HG03108 (cell line): ENCODE results near the gene THBS4.

Experiments used
- ATAC-seq: cut with Tn5 transposase; IDR thresholded peaks from one replicate; pipeline ENCODE4 v1.9.1; 2021; ENCODE audit warnings: moderate library complexity; ENCODE audit not compliant: unreplicated experiment

The THBS4 gene

GRCh38 chr5:80034962-80035821 lies at the start of gene THBS4:
THBS4 (plus strand) TSS chr5:80035348; CDS start chr5:80035538, 190 bp downstream.
- no peak for ATAC-seq

GRCh38 chr5:79986260-79986659 lies 48.9 kb upstream of the THBS4 start:
- no peak for ATAC-seq

- ATAC-seq, result peak; percentile 45
These were observed 44.9 kb upstream of the THBS4 start for GRCh38 chr5:79990205-79990597.

- ATAC-seq, result peak; percentile 87
These were observed 44.3 kb upstream of the THBS4 start, which contains the start of gene MTX3 for GRCh38 chr5:79990598-79991507. MTX3 (minus strand) TSS chr5:79991262; CDS start chr5:79991238, 24 bp downstream.

- no peak for ATAC-seq
These were observed 42.1 kb upstream of the THBS4 start for GRCh38 chr5:79992891-79993657.

GRCh38 chr5:79999722-80000121 lies 35.4 kb upstream of the THBS4 start:
- no peak for ATAC-seq

- ATAC-seq, result no peak
These were observed 32.5 kb upstream of the THBS4 start for GRCh38 chr5:80002677-80003076.

- no peak for ATAC-seq
These were observed 26.0 kb upstream of the THBS4 start for GRCh38 chr5:80008995-80009765.

GRCh38 chr5:80010754-80011392 lies 24.3 kb upstream of the THBS4 start:
- no peak for ATAC-seq

- no peak for ATAC-seq
These were observed 10.1 kb upstream of the THBS4 start for GRCh38 chr5:80025069-80025468.

GRCh38 chr5:80026841-80027240 lies 8.3 kb upstream of the THBS4 start:
- ATAC-seq, result no peak

GRCh38 chr5:80031109-80031508 lies 4.0 kb upstream of the THBS4 start:
- ATAC-seq, result no peak

GRCh38 chr5:80033513-80033912 lies 1.6 kb upstream of the THBS4 start:
- no peak for ATAC-seq

GRCh38 chr5:80034559-80034958 lies 589 bp upstream of the THBS4 start:
- ATAC-seq, result no peak

- ATAC-seq, result no peak
These were observed 691 bp downstream of the THBS4 start for GRCh38 chr5:80035839-80036238.

GRCh38 chr5:80036615-80037014 lies 1.5 kb downstream of the THBS4 start:
- no peak for ATAC-seq

- peak; percentile 64 for ATAC-seq
These were observed 2.2 kb downstream of the THBS4 start for GRCh38 chr5:80037366-80037765.

GRCh38 chr5:80039650-80040049 lies 4.5 kb downstream of the THBS4 start:
- no peak for ATAC-seq

GRCh38 chr5:80041527-80041926 lies 6.4 kb downstream of the THBS4 start:
- no peak for ATAC-seq

GRCh38 chr5:80042330-80042729 lies 7.2 kb downstream of the THBS4 start:
- ATAC-seq, result no peak
